Mesothelial cell of epicardium (in vitro differentiated cells): ENCODE measurements around the gene FAM107B. TPM values are rescaled to one million over a fixed set of nuclear protein-coding genes. Genes with fewer than 3 reads are reported as not detected.

Experiments used
- DNase-seq, 2 experiments: peaks; one replicate each; pipeline ENCODE4 v3.0.0; 2021; ENCODE audit warnings: low spot score in 2 of 2; ENCODE audit not compliant: unreplicated experiment in 2 of 2
- H3K27ac Mint-ChIP-seq: 2 replicates; pipeline ENCODE4 v1.8.0; 2021; ENCODE audit warnings: mixed read lengths
- H3K27me3 Mint-ChIP-seq: 2 replicates; pipeline ENCODE4 v1.8.0; 2021; ENCODE audit warnings: low read depth, mixed read lengths
- H3K36me3 Mint-ChIP-seq: 2 replicates; pipeline ENCODE4 v1.8.0; 2021; ENCODE audit warnings: mixed read lengths
- H3K4me1 Mint-ChIP-seq: 2 replicates; pipeline ENCODE4 v1.8.0; 2021; ENCODE audit warnings: mixed read lengths
- H3K4me3 Mint-ChIP-seq: 2 replicates; pipeline ENCODE4 v1.8.0; 2021; ENCODE audit warnings: mild to moderate bottlenecking, moderate library complexity, mixed read lengths
- H3K9me3 Mint-ChIP-seq: 2 replicates; pipeline ENCODE4 v1.8.0; 2021; ENCODE audit warnings: mixed read lengths
- CTCF ChIP-seq: fragments of 200-600 bp; sonication (generic); IDR thresholded peaks from one replicate; pipeline ENCODE4 v1.5.0; 2021; ENCODE audit warnings: antibody characterized with exemption; ENCODE audit not compliant: unreplicated experiment
- total RNA-seq: library from RNA; stranded (reverse); gene quantifications from 3 replicates; pipeline ENCODE4 v1.2.1, GENCODE V29; 2021

Gene FAM107B
- total RNA-seq, 1 donor from 2014 or later, result 23.5 TPM

GRCh38 chr10:14485986-14486385, 288.7 kb downstream of the FAM107B start:
- H3K36me3 Mint-ChIP-seq, result no peaks in the 10 kb centered on the region
- no peak for TF ChIP-seq CTCF
- peaks cover 16% of the 10 kb centered on the region for H3K9me3 Mint-ChIP-seq
- H3K4me3 Mint-ChIP-seq, result no peak overlapping the region
- no peak for DNase-seq
- peaks cover 48% of the 10 kb centered on the region for H3K27me3 Mint-ChIP-seq
- H3K4me1 Mint-ChIP-seq, result peaks cover 5% of the 10 kb centered on the region
- H3K27ac Mint-ChIP-seq, result no peak overlapping the region

GRCh38 chr10:14483417-14483816, 291.3 kb downstream of the FAM107B start:
- no peak for TF ChIP-seq CTCF
- H3K36me3 Mint-ChIP-seq, result no peaks in the 10 kb centered on the region
- DNase-seq, result no peak
- H3K4me1 Mint-ChIP-seq, result peaks cover 9% of the 10 kb centered on the region
- no peak overlapping the region for H3K27ac Mint-ChIP-seq
- peaks cover 16% of the 10 kb centered on the region for H3K9me3 Mint-ChIP-seq
- H3K4me3 Mint-ChIP-seq, result no peak overlapping the region
- H3K27me3 Mint-ChIP-seq, result peaks cover 35% of the 10 kb centered on the region

- peaks cover 40% of the 10 kb centered on the region for H3K27me3 Mint-ChIP-seq
- no peak overlapping the region for H3K4me3 Mint-ChIP-seq
- peaks cover 6% of the 10 kb centered on the region for H3K4me1 Mint-ChIP-seq
- H3K9me3 Mint-ChIP-seq, result peaks cover 16% of the 10 kb centered on the region
- no peaks in the 10 kb centered on the region for H3K36me3 Mint-ChIP-seq
- H3K27ac Mint-ChIP-seq, result no peak overlapping the region
- no peak for DNase-seq
- no peak for TF ChIP-seq CTCF
These were observed 292.9 kb downstream of the FAM107B start for GRCh38 chr10:14481752-14482151.

- no peaks in the 10 kb centered on the region for H3K36me3 Mint-ChIP-seq
- peaks cover 6% of the 10 kb centered on the region for H3K4me1 Mint-ChIP-seq
- H3K4me3 Mint-ChIP-seq, result no peak overlapping the region
- peaks cover 16% of the 10 kb centered on the region for H3K9me3 Mint-ChIP-seq
- H3K27ac Mint-ChIP-seq, result no peak overlapping the region
- TF ChIP-seq CTCF, result no peak
- DNase-seq, result no peak
- peaks cover 36% of the 10 kb centered on the region for H3K27me3 Mint-ChIP-seq
These were observed 293.7 kb downstream of the FAM107B start for GRCh38 chr10:14481014-14481413.

GRCh38 chr10:14478604-14479003, 296.1 kb downstream of the FAM107B start:
- TF ChIP-seq CTCF, result peak; percentile 18
- Mint-ChIP-seq H3K27me3 (peaks cover 25% of the 10 kb centered on the region), H3K36me3 (no peaks in the 10 kb centered on the region), H3K9me3 (peaks cover 2% of the 10 kb centered on the region), H3K4me1 (peaks cover 6% of the 10 kb centered on the region), H3K4me3 (no peak overlapping the region), H3K27ac (no peak overlapping the region)
- DNase-seq, result peak in 1 of 2 experiments; percentile 56

GRCh38 chr10:14478201-14478600, 296.5 kb downstream of the FAM107B start:
- Mint-ChIP-seq H3K36me3 (no peaks in the 10 kb centered on the region), H3K27me3 (peaks cover 24% of the 10 kb centered on the region), H3K9me3 (no peaks in the 10 kb centered on the region), H3K4me3 (no peak overlapping the region), H3K27ac (no peak overlapping the region), H3K4me1 (peaks cover 6% of the 10 kb centered on the region)
- TF ChIP-seq CTCF, result no peak
- DNase-seq, result no peak
